ENCODE results near the gene CDH13.

GRCh38 chr16:82876951-82877350, 250.2 kb downstream of the CDH13 start:
- no peak for TF ChIP-seq JUN (IDR thresholded peaks at IDR 0.05; ENCODE audit: low read depth, low read length)
- no peak for TF ChIP-seq POLR2AphosphoS5 (IDR thresholded peaks at IDR 0.05; ENCODE audit: low read depth, low read length)
- TF ChIP-seq, protein P1, sequence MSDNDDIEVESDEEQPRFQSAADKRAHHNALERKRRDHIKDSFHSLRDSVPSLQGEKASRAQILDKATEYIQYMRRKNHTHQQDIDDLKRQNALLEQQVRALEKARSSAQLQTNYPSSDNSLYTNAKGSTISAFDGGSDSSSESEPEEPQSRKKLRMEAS (IDR thresholded peaks at IDR 0.05) = no peak
